Measurements from ENCODE around the gene ARL8B. TPM values are rescaled to one million over a fixed set of nuclear protein-coding genes. Genes with fewer than 3 reads are reported as not detected.

ARL8B gene
- total and polyA plus RNA-seq, 9 of the 15 experiments (the other 6 are each of a cell fraction or from before 2014, with no cell fraction given) = 28.5 to 99.4 (median 77.2) TPM

DNA sequence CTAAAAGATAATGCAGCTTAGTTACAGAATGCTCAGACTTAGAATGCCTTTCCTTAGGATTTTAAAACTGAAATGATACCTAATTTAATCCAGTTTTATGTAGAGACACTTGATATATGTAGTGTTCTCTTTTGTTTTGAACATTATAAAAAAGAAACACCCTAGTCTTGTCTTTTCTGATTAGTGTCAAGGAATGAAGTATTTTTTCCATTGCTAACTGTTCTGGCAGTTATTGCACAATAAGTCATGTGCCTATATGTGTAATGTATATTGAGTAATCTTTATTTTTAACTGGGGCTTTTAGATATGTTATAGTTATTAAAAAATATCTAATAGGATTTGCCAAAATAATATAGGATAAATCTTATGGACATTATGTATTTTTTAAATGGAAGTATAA lies 4.5 kb downstream of the ARL8B start (continued):
- TF ChIP-seq, protein P1, sequence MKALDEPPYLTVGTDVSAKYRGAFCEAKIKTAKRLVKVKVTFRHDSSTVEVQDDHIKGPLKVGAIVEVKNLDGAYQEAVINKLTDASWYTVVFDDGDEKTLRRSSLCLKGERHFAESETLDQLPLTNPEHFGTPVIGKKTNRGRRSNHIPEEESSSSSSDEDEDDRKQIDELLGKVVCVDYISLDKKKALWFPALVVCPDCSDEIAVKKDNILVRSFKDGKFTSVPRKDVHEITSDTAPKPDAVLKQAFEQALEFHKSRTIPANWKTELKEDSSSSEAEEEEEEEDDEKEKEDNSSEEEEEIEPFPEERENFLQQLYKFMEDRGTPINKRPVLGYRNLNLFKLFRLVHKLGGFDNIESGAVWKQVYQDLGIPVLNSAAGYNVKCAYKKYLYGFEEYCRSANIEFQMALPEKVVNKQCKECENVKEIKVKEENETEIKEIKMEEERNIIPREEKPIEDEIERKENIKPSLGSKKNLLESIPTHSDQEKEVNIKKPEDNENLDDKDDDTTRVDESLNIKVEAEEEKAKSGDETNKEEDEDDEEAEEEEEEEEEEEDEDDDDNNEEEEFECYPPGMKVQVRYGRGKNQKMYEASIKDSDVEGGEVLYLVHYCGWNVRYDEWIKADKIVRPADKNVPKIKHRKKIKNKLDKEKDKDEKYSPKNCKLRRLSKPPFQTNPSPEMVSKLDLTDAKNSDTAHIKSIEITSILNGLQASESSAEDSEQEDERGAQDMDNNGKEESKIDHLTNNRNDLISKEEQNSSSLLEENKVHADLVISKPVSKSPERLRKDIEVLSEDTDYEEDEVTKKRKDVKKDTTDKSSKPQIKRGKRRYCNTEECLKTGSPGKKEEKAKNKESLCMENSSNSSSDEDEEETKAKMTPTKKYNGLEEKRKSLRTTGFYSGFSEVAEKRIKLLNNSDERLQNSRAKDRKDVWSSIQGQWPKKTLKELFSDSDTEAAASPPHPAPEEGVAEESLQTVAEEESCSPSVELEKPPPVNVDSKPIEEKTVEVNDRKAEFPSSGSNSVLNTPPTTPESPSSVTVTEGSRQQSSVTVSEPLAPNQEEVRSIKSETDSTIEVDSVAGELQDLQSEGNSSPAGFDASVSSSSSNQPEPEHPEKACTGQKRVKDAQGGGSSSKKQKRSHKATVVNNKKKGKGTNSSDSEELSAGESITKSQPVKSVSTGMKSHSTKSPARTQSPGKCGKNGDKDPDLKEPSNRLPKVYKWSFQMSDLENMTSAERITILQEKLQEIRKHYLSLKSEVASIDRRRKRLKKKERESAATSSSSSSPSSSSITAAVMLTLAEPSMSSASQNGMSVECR (CRISPR knock-in tag; IDR thresholded peaks at IDR 0.05) = no peak
- TF ChIP-seq ZNF408 (CRISPR knock-in tag; IDR thresholded peaks at IDR 0.05; ENCODE audit: low read depth) (no peak), NR1H2 (CRISPR knock-in tag; IDR thresholded peaks at IDR 0.05) (no peak), ZNF212 (CRISPR knock-in tag; IDR thresholded peaks at IDR 0.05) (no peak), BCOR (IDR thresholded peaks at IDR 0.05) (no peak), ZBTB7A (IDR thresholded peaks at IDR 0.05; ENCODE audit: borderline replicate concordance, control insufficient read depth, low read depth, low read length) (no peak), XRCC5 (IDR thresholded peaks at IDR 0.05; ENCODE audit: low read depth, low read length) (no peak), SAFB (IDR thresholded peaks at IDR 0.05; ENCODE audit: borderline replicate concordance, low read depth, low read length) (no peak), HNRNPK (IDR thresholded peaks at IDR 0.05; ENCODE audit: low read depth, low read length, poor library complexity, severe bottlenecking) (no peak), FOXA3 (CRISPR knock-in tag; conservative IDR thresholded peaks at IDR 0.05 in 1 of 2, IDR thresholded peaks at IDR 0.05 in 1 of 2) (no peak)
- TF ChIP-seq, protein P2, sequence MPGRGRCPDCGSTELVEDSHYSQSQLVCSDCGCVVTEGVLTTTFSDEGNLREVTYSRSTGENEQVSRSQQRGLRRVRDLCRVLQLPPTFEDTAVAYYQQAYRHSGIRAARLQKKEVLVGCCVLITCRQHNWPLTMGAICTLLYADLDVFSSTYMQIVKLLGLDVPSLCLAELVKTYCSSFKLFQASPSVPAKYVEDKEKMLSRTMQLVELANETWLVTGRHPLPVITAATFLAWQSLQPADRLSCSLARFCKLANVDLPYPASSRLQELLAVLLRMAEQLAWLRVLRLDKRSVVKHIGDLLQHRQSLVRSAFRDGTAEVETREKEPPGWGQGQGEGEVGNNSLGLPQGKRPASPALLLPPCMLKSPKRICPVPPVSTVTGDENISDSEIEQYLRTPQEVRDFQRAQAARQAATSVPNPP (IDR thresholded peaks at IDR 0.05; ENCODE audit: borderline replicate concordance, insufficient read depth, insufficient read length) = no peak
- TF ChIP-seq, protein P3, sequence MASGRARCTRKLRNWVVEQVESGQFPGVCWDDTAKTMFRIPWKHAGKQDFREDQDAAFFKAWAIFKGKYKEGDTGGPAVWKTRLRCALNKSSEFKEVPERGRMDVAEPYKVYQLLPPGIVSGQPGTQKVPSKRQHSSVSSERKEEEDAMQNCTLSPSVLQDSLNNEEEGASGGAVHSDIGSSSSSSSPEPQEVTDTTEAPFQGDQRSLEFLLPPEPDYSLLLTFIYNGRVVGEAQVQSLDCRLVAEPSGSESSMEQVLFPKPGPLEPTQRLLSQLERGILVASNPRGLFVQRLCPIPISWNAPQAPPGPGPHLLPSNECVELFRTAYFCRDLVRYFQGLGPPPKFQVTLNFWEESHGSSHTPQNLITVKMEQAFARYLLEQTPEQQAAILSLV (tag; IDR thresholded peaks at IDR 0.05) = peak; percentile 91
- TF ChIP-seq, protein P4, sequence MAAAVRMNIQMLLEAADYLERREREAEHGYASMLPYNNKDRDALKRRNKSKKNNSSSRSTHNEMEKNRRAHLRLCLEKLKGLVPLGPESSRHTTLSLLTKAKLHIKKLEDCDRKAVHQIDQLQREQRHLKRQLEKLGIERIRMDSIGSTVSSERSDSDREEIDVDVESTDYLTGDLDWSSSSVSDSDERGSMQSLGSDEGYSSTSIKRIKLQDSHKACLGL (CRISPR knock-in tag; IDR thresholded peaks at IDR 0.05; ENCODE audit: borderline replicate concordance, poor library complexity, severe bottlenecking) = no peak
- TF ChIP-seq, protein P5, sequence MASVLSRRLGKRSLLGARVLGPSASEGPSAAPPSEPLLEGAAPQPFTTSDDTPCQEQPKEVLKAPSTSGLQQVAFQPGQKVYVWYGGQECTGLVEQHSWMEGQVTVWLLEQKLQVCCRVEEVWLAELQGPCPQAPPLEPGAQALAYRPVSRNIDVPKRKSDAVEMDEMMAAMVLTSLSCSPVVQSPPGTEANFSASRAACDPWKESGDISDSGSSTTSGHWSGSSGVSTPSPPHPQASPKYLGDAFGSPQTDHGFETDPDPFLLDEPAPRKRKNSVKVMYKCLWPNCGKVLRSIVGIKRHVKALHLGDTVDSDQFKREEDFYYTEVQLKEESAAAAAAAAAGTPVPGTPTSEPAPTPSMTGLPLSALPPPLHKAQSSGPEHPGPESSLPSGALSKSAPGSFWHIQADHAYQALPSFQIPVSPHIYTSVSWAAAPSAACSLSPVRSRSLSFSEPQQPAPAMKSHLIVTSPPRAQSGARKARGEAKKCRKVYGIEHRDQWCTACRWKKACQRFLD (CRISPR knock-in tag; IDR thresholded peaks at IDR 0.05) = no peak
- TF ChIP-seq, protein P6, sequence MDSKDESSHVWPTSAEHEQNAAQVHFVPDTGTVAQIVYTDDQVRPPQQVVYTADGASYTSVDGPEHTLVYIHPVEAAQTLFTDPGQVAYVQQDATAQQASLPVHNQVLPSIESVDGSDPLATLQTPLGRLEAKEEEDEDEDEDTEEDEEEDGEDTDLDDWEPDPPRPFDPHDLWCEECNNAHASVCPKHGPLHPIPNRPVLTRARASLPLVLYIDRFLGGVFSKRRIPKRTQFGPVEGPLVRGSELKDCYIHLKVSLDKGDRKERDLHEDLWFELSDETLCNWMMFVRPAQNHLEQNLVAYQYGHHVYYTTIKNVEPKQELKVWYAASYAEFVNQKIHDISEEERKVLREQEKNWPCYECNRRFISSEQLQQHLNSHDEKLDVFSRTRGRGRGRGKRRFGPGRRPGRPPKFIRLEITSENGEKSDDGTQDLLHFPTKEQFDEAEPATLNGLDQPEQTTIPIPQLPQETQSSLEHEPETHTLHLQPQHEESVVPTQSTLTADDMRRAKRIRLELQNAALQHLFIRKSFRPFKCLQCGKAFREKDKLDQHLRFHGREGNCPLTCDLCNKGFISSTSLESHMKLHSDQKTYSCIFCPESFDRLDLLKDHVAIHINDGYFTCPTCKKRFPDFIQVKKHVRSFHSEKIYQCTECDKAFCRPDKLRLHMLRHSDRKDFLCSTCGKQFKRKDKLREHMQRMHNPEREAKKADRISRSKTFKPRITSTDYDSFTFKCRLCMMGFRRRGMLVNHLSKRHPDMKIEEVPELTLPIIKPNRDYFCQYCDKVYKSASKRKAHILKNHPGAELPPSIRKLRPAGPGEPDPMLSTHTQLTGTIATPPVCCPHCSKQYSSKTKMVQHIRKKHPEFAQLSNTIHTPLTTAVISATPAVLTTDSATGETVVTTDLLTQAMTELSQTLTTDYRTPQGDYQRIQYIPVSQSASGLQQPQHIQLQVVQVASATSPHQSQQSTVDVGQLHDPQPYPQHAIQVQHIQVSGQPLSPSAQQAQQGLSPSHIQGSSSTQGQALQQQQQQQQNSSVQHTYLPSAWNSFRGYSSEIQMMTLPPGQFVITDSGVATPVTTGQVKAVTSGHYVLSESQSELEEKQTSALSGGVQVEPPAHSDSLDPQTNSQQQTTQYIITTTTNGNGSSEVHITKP (IDR thresholded peaks at IDR 0.05; ENCODE audit: partially characterized antibody) = no peak

Measured in K562 (cell line).